ENCODE measurements around the gene ANKS6. TPM values are rescaled to one million over a fixed set of nuclear protein-coding genes. Genes with fewer than 3 reads are reported as not detected.

The ANKS6 gene
- total RNA-seq, 1 donor from 2014 or later, result 4.0 TPM

GRCh38 chr9:98712987-98713386 is 83.4 kb downstream of the ANKS6 start:
- no peak for ATAC-seq
- intact Hi-C loops (cut with micrococcal nuclease), result no loop called here
- DNase-seq, result no peak

DNA sequence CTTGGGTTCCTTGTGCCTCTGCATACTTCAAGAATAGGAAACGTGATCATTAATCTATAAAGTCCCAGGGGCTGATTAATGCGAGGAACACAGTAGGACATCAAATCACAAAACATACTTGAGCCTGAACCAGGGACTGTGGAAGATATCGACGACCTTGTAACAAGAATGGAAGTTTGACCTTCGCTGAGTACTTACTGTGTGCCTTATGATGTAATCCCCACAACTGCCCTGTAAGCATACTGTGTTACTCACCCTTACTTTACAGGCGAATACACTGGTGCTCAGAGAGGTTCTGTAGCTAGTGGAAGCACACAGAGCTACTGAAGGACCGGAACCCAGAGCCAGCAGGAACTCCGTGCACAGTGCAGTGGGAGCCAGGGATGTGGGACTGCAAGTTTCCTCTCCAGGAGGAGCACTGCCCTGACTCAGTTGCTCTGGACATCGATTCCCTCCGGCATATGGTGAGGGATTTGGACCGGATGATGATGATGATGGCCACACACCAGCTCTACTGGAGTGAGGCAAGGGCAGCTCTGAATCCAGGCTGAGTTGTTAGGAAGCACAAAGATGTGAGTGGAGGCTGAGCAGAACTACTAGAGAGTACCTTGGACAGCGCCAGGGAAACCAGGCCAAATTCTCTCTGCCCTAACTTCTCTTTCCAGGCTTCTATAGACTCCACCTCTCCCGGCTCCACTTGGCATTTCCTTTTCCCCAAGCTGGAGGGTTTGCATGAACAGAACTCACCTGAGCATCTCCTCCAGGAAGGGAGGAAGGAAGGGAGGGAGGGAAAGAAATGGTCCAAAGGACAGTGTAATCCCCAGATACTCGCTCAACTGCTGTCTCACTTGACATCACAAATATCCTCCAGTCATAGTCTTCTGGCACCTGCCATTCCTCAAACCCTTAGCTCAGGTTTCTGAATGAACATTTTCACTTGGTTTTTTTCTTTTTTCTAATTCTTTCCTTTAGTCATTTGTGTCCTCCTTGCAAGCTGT is 86.1 kb downstream of the ANKS6 start:
- ATAC-seq, result peak; percentile 30
- DNase-seq, result no peak
- intact Hi-C loops (cut with micrococcal nuclease), result no loop called here

GRCh38 chr9:98708933-98709911 is 87.1 kb downstream of the ANKS6 start, which contains the start of gene GABBR2:
GABBR2 (minus strand) TSS chr9:98708935; CDS start chr9:98708737, 198 bp downstream.
- no peak for ATAC-seq
- intact Hi-C loops (cut with micrococcal nuclease), result no loop called here

GRCh38 chr9:98708103-98708932 is 88.0 kb downstream of the ANKS6 start:
- intact Hi-C loops (cut with micrococcal nuclease), result no loop called here
- ATAC-seq (no peak), DNase-seq (no peak)

More at GRCh38 chr9:98708933-98709911, 87.1 kb downstream of the ANKS6 start, which contains the start of gene GABBR2:
- no peak for DNase-seq

DNA sequence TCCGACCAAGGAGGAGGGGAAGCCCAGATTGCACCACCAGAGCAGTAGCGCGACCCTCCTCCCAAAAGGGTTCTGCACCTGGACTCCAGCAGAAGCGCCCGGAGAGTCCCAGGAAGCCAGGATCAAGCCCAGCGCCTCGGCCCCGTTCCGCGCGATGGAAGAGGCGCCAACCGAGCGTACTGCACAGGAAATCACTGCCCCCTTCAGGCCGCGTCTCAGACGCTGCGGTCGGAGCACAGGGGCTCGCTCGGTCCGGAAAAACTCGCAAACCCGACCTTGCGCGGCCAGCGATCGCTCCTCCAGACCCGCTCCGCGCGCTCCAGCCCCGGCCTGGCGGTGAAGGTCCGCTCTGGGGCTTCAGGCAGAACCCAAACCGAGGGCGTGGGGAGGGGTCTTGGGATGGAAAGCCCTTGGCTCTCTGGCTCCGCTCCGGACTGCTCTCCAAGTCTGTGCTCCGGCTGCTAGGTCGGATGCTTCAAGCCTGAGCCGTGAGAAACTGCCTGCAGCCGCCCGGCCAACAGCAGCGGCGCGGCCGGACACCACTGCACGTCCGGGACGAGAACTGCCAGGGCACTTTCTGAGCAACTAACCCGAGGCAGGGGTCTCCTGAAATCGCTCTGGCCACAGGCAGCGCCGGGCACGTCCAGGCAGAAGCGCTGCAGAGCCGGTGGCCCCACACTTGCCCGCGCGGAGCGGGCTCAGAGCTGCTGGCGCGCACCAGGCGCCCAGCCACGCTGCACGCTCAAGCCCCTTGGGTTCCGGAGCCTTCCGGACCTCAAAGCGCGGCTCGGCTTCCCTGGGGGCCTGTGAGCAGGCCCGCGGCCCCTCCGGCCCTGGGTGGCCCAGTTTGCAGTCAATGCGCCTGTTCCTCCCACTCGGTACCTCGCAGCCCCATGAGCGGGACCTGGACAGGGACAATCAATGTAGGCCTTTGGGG is 88.9 kb downstream of the ANKS6 start:
- peak; percentile 86 for ATAC-seq
- intact Hi-C loops (cut with micrococcal nuclease), result no loop called here
- peak; percentile 66 for DNase-seq

DNA sequence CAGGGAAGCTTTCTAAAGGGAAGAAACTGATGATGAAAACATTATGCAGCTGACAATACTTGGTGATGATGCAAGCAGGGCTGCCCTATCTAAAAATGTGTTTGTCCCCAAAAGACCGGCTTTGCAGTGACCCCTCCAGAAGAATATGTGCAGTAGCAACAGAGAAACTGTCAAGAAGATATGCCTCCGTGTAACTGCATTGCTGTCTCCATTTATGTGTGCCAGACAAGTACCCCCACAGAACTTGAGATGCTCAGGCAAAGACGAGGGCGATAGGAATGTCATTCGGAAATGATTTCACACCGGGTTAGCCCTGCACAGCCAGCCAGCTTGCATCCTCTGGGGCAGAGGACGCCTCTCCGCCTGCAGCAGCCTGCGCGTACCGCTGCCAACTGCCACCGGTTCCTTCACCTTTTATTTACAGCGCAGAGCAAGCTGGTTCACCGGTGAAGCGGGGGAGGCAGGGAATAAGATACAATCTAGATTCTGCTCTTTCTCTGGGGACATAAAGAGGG is 89.6 kb downstream of the ANKS6 start:
- intact Hi-C loops (cut with micrococcal nuclease), result no loop called here
- DNase-seq (no peak), ATAC-seq (no peak)

DNA sequence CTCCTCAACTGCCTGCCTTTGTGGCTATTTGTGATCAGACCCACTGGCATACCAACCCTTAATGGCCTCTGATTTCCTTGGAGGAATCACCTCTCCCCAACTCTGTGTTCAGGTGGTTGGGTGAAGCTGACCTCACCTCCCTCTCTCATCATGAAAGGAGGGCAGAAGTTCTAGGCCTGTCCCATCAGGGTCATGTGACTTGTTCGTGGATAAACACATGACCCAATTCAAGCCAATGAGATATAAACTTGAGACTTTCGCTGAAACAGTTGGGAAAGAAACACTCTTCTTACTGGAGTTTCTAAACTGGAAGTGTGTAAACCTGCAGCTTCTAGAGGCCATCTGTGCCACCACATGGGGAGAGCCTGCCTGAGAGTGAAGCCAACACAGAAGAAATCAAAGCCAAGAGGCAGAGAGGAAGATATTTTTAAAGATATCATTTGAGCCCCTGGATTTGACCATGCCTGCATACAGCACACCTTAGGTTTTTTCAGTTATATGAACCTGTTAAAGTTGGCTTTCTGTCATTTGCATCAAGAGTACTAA is 93.4 kb downstream of the ANKS6 start:
- no peak for ATAC-seq
- intact Hi-C loops (cut with micrococcal nuclease), result no loop called here
- DNase-seq, result no peak

GRCh38 chr9:98702340-98702739 is 94.0 kb downstream of the ANKS6 start:
- intact Hi-C loops (cut with micrococcal nuclease), result no loop called here
- no peak for DNase-seq
- ATAC-seq, result no peak

- ATAC-seq (no peak), DNase-seq (no peak)
- intact Hi-C loops (cut with micrococcal nuclease), result no loop called here
Measured at GRCh38 chr9:98701576-98701975, 94.8 kb downstream of the ANKS6 start.

- no peak for ATAC-seq
- DNase-seq, result no peak
- intact Hi-C loops (cut with micrococcal nuclease), result no loop called here
Measured at GRCh38 chr9:98700801-98701200, 95.6 kb downstream of the ANKS6 start.

GRCh38 chr9:98698856-98699255 is 97.5 kb downstream of the ANKS6 start:
- no peak for ATAC-seq
- no peak for DNase-seq
- intact Hi-C loops (cut with micrococcal nuclease), result no loop called here

GRCh38 chr9:98694943-98695342 is 101.4 kb downstream of the ANKS6 start:
- DNase-seq, result no peak
- intact Hi-C loops (cut with micrococcal nuclease), result no loop called here
- no peak for ATAC-seq

DNA sequence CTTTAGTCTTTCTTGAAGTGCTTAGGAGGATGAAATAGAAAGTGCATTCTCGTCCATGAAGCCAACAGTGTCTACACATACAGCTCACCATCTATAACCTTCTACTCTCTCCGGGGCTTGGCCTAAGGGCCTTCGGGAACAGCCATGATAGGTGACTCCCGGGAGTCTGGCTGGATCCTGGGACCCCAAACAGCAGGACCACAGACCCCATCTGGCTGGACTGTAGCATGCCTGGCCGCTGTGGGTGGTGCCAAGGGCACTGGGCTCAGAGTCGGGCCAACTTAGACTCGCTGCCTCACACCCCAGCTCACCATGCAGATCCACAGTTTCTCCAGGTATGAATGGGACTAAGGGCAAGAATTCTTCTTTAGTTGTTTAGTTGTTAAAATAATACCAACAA is 104.0 kb downstream of the ANKS6 start:
- intact Hi-C loops (cut with micrococcal nuclease), result no loop called here
- ATAC-seq (no peak), DNase-seq (no peak)

DNA sequence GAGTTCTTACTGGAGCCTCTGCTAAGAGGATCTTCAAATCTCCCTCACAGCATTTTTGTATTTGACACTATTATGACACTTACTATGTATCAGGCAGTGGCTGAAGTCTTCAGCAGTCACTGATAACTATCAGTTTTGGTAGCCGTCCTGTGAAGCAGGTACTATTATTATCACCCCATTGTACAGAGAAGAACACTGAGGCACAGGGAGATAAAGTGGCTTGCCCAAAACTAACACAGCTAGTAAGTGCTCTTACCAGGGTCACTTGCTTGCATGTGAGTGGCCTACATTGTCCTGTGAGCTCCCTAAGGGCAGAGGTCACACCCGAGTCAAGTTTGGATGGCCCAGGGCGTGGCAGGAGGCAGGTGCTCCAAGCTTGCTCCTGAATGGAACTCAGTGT is 104.5 kb downstream of the ANKS6 start:
- intact Hi-C loops (cut with micrococcal nuclease), result no loop called here
- ATAC-seq, result no peak
- DNase-seq, result no peak

GRCh38 chr9:98690686-98691085 is 105.7 kb downstream of the ANKS6 start:
- intact Hi-C loops (cut with micrococcal nuclease), result no loop called here
- ATAC-seq, result no peak
- no peak for DNase-seq

GRCh38 chr9:98688710-98689495 is 107.5 kb downstream of the ANKS6 start:
- no peak for ATAC-seq
- intact Hi-C loops (cut with micrococcal nuclease), result no loop called here
- DNase-seq, result no peak

DNA sequence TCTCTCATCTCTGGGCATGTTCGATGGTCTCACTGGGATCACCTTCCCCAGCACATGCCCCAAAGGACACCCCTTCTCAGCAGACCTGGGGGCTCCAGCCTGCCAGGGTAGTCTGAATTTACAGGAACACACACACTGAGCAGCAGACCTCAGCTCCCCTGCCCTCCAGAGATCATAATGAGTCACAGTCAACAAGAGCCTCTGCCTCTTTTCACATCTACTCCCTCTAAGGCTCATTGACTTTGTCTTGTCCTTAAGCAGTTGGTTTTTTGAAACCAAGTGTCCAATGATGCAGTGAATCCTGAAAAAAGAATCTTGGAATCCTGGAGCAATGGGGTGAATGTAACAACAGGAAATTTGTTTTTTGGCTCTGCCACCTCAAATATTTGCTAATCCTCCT is 108.4 kb downstream of the ANKS6 start:
- ATAC-seq (no peak), DNase-seq (no peak)
- intact Hi-C loops (cut with micrococcal nuclease), result no loop called here
